ENCODE results near the gene ANKRD34A. TPM values are rescaled to one million over a fixed set of nuclear protein-coding genes. Genes with fewer than 3 reads are reported as not detected.

Gene ANKRD34A
- total RNA-seq, 1 experiment from 2014 or later, result 1.1 TPM

DNA sequence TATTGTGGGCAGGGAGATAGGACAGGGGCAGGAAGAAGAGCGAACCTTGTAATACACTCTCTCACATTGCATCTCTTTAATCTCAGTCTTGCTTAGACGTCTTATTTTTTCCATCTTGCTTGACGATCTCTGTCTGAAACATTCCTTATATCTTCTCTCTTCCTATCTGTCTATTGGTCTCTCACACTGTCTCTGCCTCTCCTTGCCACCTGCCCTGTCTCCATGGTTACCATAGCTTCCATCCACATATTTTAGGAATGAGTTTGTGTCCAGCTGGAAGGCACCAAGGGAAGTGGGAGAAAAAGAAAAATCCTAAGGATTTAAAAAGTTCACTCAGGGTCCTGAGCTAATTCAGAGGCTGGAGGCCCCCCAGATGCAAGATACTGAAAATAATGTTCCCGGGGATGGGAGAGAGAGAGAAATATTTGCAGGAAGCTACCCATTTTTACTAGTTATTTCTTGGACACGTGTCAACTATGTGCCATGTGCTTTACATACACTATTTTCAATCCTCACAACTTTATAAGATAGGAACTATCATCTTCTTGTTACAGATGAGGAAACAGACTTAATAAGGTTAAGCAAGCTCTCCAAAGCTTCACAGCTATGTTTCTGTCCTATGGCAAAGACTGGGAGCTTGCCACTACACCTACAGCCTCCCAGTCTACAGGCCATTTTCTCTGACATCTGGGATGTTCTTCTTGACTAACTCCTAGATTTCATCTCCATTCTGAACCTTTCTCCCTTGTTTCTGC lies 933 bp downstream of the ANKRD34A start:
- intact Hi-C loops (cut with micrococcal nuclease), result loop anchor here (5.0 kb wide), 1 partner anchor 46 kb away; the partner anchor contains the start of gene PEX11B
- H3K9ac ChIP-seq (ENCODE audit: low read length), result peak overlapping the region; percentile 67
- peak overlapping the region; percentile 37 for H3K27ac ChIP-seq (ENCODE audit: low read depth, low read length)
- TF ChIP-seq POLR2AphosphoS5 (IDR thresholded peaks at IDR 0.05; ENCODE audit: low read depth, low read length), result no peak
- 0 out of 2 replicates have a peak, but pooled peaks have one; percentile 4 for TF ChIP-seq JUND (IDR thresholded peaks at IDR 0.05)
- H4K20me1 ChIP-seq (ENCODE audit: insufficient read depth), result no peaks in the 10 kb centered on the region
- no peaks in the 10 kb centered on the region; a peak in 1 of 4 replicates for H3K9me3 ChIP-seq (ENCODE audit: control insufficient read depth in 1 of 2, insufficient read depth in 1 of 2, low read depth in 1 of 2, low read length in 2 of 2)
- H3K4me1 ChIP-seq (ENCODE audit: control insufficient read depth in 1 of 2, insufficient read depth in 2 of 2, low read length in 2 of 2), result peaks cover 19 to 29% of the 10 kb centered on the region in 2 experiments
- H3K4me3 ChIP-seq (replicated peaks in 1 of 2; ENCODE audit: low read depth in 1 of 2, low read length in 2 of 2), result peak overlapping the region; percentile 70 to 73
- DNase-seq (ENCODE audit: low read depth, low spot score) (no peak), ATAC-seq (no peak)
- no peaks in the 10 kb centered on the region for H3K79me2 ChIP-seq (ENCODE audit: insufficient read depth, low read length)
- RAD21 ChIA-PET (ENCODE audit: low non-redundant PET in 1 of 2, low total read pairs in 2 of 2, uncharacterized antibody in 2 of 2, unreplicated experiment in 2 of 2), result no interaction called here
- peak overlapping the region; percentile 1 for H2AFZ ChIP-seq (ENCODE audit: low read depth, low read length, poor library complexity, severe bottlenecking)
- H3K4me2 ChIP-seq (ENCODE audit: low read length), result peak overlapping the region; percentile 80
- no peaks in the 10 kb centered on the region for H3K9me2 ChIP-seq (ENCODE audit: insufficient read depth)
- no peaks in the 10 kb centered on the region for H3K36me3 ChIP-seq (ENCODE audit: control insufficient read depth in 1 of 2, insufficient read depth in 2 of 2, low read length in 2 of 2)
- no peaks in the 10 kb centered on the region for H3K27me3 ChIP-seq (ENCODE audit: insufficient read depth, low read length)
- POLR2A ChIA-PET, result interaction anchor here (1.2 to 2.1 kb wide), 10 partner anchors 9 to 104 kb away, joined by 3 to 22 read pairs (median 5); partner anchors contain the start of gene RBM8A
- BruUV-seq (replicated peaks), result no TSS peak
- CTCF ChIA-PET, result interaction anchor here (1.3 to 2.4 kb wide), 5 partner anchors 16 to 104 kb away, joined by 7 to 11 read pairs (median 9); partner anchors contain the start of genes PIAS3 and RBM8A

DNA sequence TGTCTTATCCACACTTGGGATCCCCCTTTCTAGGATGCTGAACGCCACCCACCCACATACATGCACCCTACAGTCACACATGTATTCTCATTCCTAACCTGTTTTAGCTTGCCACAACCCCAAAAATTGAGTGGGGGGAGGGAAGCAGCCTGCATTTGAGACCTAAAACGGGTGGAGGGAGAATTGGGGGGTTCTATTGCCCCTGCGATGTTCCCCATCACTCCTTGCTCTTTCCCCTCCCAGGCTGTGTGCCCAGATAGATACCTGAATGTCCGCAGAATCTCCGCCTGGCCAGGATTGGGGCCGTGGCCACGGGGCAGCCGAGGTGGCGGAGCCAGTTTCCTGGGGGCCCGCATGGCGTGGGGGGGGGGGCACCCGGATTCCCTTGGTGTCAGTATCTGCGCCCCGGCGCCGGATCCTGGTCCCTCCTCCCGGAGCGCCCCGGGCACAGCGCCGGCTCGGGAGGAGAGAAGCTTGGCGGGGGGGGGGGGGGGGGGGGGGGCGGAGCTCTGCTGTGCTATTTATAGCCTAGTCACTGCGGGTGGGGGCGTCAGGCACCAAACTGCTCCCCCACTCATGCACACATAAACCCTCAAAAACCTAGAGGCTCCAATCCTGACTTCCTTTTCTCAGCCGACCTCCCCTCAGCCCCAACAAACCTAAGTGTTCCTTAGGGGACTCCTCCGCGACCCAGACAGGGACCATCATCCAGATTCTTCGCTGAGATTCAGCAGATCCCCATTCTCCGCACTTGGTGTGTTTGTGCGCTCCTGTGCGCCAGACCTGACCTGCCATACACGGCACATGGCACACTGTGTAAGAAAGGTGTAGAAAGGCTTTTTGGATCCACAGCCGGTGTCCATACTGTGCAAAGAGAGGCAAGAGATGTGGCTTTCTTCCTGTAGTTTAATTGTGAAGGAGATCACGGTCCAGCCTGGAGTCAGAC lies 1.9 kb downstream of the ANKRD34A start:
- POLR2A ChIA-PET, result interaction anchor here (0.6 to 2.1 kb wide), 4 partner anchors 17 to 682 kb away, joined by 3 to 22 read pairs (median 6); partner anchors contain the start of gene RBM8A
- Histone ChIP-seq H3K9me2 (ENCODE audit: insufficient read depth) (no peaks in the 10 kb centered on the region), H3K9me3 (ENCODE audit: control insufficient read depth in 1 of 2, insufficient read depth in 1 of 2, low read depth in 1 of 2, low read length in 2 of 2) (no peaks in the 10 kb centered on the region; a peak in 1 of 4 replicates), H3K36me3 (ENCODE audit: control insufficient read depth in 1 of 2, insufficient read depth in 2 of 2, low read length in 2 of 2) (no peaks in the 10 kb centered on the region), H3K27me3 (ENCODE audit: insufficient read depth, low read length) (no peaks in the 10 kb centered on the region), H3K4me3 (replicated peaks in 1 of 2; ENCODE audit: low read depth in 1 of 2, low read length in 2 of 2) (peak overlapping the region; percentile 41 to 70), H3K79me2 (ENCODE audit: insufficient read depth, low read length) (no peaks in the 10 kb centered on the region), H3K4me1 (ENCODE audit: control insufficient read depth in 1 of 2, insufficient read depth in 2 of 2, low read length in 2 of 2) (peaks cover 22 to 34% of the 10 kb centered on the region in 2 experiments), H2AFZ (ENCODE audit: low read depth, low read length, poor library complexity, severe bottlenecking) (peak overlapping the region; percentile 1), H3K4me2 (ENCODE audit: low read length) (peak overlapping the region; percentile 80), H4K20me1 (ENCODE audit: insufficient read depth) (no peaks in the 10 kb centered on the region), H3K9ac (ENCODE audit: low read length) (peak overlapping the region; percentile 67), H3K27ac (ENCODE audit: low read depth, low read length) (peak overlapping the region; percentile 39; the same call in 1 of the 2 replicates)
- DNase-seq (ENCODE audit: low read depth, low spot score) (no peak), ATAC-seq (no peak)
- RAD21 ChIA-PET (ENCODE audit: low non-redundant PET in 1 of 2, low total read pairs in 2 of 2, uncharacterized antibody in 2 of 2, unreplicated experiment in 2 of 2), result interaction anchor here in 1 of 2 experiments (0.6 kb wide), 1 partner anchor 76 kb away, joined by 3 read pairs; no protein-coding TSS in a partner anchor
- intact Hi-C loops (cut with micrococcal nuclease), result loop anchor here (5.0 kb wide), 1 partner anchor 45 kb away; the partner anchor contains the start of gene PEX11B
- CTCF ChIA-PET, result no interaction called here
- BruUV-seq (replicated peaks), result no TSS peak
- TF ChIP-seq ZFX (IDR thresholded peaks at IDR 0.05) (no peak), ZNF274 (IDR thresholded peaks at IDR 0.05; ENCODE audit: low read depth, low read length) (no peak), CBX3 (IDR thresholded peaks at IDR 0.05; ENCODE audit: low read depth) (no peak), SIN3A (IDR thresholded peaks at IDR 0.05; ENCODE audit: low read depth) (no peak), JUND (IDR thresholded peaks at IDR 0.05) (no peak), POLR2AphosphoS5 (IDR thresholded peaks at IDR 0.05; ENCODE audit: low read depth, low read length) (no peak; the same call in 1 of the 2 replicates), EZH2 (IDR thresholded peaks at IDR 0.05) (no peak), RAD21 (IDR thresholded peaks at IDR 0.05; ENCODE audit: low read depth) (no peak), SRF (IDR thresholded peaks at IDR 0.05; ENCODE audit: low read depth) (no peak), SP1 (IDR thresholded peaks at IDR 0.05; ENCODE audit: low read depth) (no peak)
- TF ChIP-seq, protein P1, sequence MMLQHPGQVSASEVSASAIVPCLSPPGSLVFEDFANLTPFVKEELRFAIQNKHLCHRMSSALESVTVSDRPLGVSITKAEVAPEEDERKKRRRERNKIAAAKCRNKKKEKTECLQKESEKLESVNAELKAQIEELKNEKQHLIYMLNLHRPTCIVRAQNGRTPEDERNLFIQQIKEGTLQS (IDR thresholded peaks at IDR 0.05), result no peak
- TF ChIP-seq, protein P2, sequence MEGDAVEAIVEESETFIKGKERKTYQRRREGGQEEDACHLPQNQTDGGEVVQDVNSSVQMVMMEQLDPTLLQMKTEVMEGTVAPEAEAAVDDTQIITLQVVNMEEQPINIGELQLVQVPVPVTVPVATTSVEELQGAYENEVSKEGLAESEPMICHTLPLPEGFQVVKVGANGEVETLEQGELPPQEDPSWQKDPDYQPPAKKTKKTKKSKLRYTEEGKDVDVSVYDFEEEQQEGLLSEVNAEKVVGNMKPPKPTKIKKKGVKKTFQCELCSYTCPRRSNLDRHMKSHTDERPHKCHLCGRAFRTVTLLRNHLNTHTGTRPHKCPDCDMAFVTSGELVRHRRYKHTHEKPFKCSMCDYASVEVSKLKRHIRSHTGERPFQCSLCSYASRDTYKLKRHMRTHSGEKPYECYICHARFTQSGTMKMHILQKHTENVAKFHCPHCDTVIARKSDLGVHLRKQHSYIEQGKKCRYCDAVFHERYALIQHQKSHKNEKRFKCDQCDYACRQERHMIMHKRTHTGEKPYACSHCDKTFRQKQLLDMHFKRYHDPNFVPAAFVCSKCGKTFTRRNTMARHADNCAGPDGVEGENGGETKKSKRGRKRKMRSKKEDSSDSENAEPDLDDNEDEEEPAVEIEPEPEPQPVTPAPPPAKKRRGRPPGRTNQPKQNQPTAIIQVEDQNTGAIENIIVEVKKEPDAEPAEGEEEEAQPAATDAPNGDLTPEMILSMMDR (IDR thresholded peaks at IDR 0.05 in 2 of 3, conservative IDR thresholded peaks at IDR 0.05 in 1 of 3; ENCODE audit: borderline replicate concordance in 1 of 3, insufficient read depth in 1 of 3, low read depth in 2 of 3, low read length in 2 of 3), result no peak

Measured in HCT116 (cell line).